Tibial nerve (tissue), 4 donors: ENCODE measurements around the gene AK3.

Source experiments
- EP300 ChIP-seq, 2 donors: sonication (generic); formaldehyde crosslinking; IDR thresholded peaks; one replicate each; pipeline ENCODE4 v1.6.1; 2017; ENCODE audit warnings: antibody characterized with exemption in 2 of 2, mild to moderate bottlenecking in 1 of 2
- POLR2A ChIP-seq, 2 donors: fragments of 450-650 bp; IDR thresholded peaks; one replicate each; pipeline ENCODE4 v1.6.1; 2017; ENCODE audit warnings: antibody characterized with exemption in 2 of 2, mild to moderate bottlenecking in 2 of 2, moderate library complexity in 2 of 2
- TF ChIP-seq, protein P1 (sequence below), 5 experiments: fragments of 200-600 bp in 3 of 5; fragments of 450-650 bp in 2 of 5; sonication (generic) in 3 of 5; IDR thresholded peaks; one replicate each; pipeline ENCODE4 v1.5.1; 2016 to 2019; ENCODE audit warnings: antibody characterized with exemption in 5 of 5, mild to moderate bottlenecking in 3 of 5, moderate library complexity in 2 of 5

DNA sequence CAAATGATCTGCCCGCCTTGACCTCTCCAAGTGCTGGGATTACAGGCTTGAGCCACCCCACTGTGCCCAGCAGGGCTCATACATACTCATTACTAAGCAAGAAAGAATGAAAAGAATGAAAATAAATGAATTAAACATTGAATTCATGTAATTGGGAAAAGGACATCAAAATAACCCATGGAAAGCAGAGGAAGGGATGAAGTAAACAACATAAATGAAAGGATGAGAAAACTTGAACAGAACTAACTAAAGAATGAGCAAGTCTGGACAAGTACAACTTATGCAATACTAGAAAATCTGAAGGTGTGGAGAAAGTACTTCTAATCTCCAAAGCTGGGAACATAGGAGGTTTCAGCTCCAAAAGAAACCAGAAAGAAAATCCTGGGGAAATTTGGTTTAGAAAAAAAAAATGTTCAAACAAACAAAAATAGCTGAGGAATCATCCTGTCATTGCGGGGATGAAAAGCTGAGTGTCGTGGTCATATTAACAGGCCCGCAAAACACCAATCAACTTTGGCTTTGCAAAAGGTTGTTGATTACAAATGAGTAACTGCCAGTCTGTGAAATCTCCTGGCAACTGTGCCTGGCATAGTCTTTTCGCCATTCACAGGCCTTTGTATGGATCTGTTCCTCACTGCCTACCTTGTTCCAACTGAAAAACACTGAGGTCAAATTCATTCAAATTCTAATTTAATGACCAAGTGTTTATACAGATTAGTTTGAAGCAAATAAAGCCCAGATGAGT, 2.3 kb upstream of the AK3 start:
- TF ChIP-seq, protein P1, sequence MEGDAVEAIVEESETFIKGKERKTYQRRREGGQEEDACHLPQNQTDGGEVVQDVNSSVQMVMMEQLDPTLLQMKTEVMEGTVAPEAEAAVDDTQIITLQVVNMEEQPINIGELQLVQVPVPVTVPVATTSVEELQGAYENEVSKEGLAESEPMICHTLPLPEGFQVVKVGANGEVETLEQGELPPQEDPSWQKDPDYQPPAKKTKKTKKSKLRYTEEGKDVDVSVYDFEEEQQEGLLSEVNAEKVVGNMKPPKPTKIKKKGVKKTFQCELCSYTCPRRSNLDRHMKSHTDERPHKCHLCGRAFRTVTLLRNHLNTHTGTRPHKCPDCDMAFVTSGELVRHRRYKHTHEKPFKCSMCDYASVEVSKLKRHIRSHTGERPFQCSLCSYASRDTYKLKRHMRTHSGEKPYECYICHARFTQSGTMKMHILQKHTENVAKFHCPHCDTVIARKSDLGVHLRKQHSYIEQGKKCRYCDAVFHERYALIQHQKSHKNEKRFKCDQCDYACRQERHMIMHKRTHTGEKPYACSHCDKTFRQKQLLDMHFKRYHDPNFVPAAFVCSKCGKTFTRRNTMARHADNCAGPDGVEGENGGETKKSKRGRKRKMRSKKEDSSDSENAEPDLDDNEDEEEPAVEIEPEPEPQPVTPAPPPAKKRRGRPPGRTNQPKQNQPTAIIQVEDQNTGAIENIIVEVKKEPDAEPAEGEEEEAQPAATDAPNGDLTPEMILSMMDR (IDR thresholded peaks at IDR 0.05), result no peak
- TF ChIP-seq POLR2A (IDR thresholded peaks at IDR 0.05) (no peak), EP300 (IDR thresholded peaks at IDR 0.05) (no peak)
